PC-9 (cell line): ENCODE results near the gene LMX1B. TPM values are rescaled to one million over a fixed set of nuclear protein-coding genes. Genes with fewer than 3 reads are reported as not detected.
A peak's percentile ranks its signal among the peaks of the same experiment; 100 is the strongest.

ENCODE experiments used
- BruUV-seq: library from RNA; stranded (reverse); fragments of 400-500 nt; replicated peaks from 2 replicates; lab custom pipeline; 2021; lab: Mats Ljungman, UMichigan
- CTCF ChIA-PET: fragments of 300-600 bp; sonication (Branson Sonifier 250); formaldehyde crosslinking; loops from one replicate; lab custom pipeline; 2022; ENCODE audit warnings: antibody characterized with exemption; lab: Charles Lee
- POLR2A ChIA-PET: fragments of 300-600 bp; sonication (Branson Sonifier 250); formaldehyde crosslinking; loops from one replicate; lab custom pipeline; 2022; ENCODE audit warnings: antibody characterized with exemption; ENCODE audit not compliant: unreplicated experiment; lab: Charles Lee
- DNase-seq, 2 experiments: peaks; one replicate each; pipeline versions ENCODE4 v3.0.0 to v3.0.0-alpha.2; 2015 to 2022; ENCODE audit warnings: mixed read lengths in 1 of 2
- H2AFZ ChIP-seq: fragments of 200-600 bp; sonication (generic); 2 replicates; pipeline ENCODE4 v1.8.1; 2017; ENCODE audit warnings: antibody characterized with exemption
- H3F3A ChIP-seq: fragments of 200-600 bp; sonication (generic); 2 replicates; pipeline ENCODE4 v1.8.1; 2017; ENCODE audit warnings: antibody characterized with exemption, mild to moderate bottlenecking, low read depth; ENCODE audit not compliant: insufficient read depth
- H3K27ac ChIP-seq: fragments of 200-600 bp; sonication (generic); 2 replicates; pipeline ENCODE4 v1.6.1; 2016; ENCODE audit warnings: mixed run types
- H3K27me3 ChIP-seq: fragments of 200-600 bp; sonication (generic); 2 replicates; pipeline ENCODE4 v1.6.1; 2016; ENCODE audit warnings: low read depth, mixed run types; ENCODE audit not compliant: insufficient read depth
- H3K36me3 ChIP-seq: fragments of 200-600 bp; sonication (generic); 2 replicates; pipeline ENCODE4 v1.6.1; 2016; ENCODE audit warnings: low read depth, mixed run types
- H3K4me1 ChIP-seq: fragments of 200-600 bp; sonication (generic); replicated peaks from 2 replicates; pipeline ENCODE4 v1.6.1; 2016; ENCODE audit warnings: mixed run types; ENCODE audit not compliant: insufficient read depth
- H3K4me2 ChIP-seq: fragments of 200-600 bp; sonication (generic); 2 replicates; pipeline ENCODE4 v1.6.1; 2017; ENCODE audit warnings: mixed run types
- H3K4me3 ChIP-seq: fragments of 200-600 bp; sonication (generic); 2 replicates; pipeline ENCODE4 v1.6.1; 2016; ENCODE audit warnings: mixed run types
- H3K79me2 ChIP-seq: fragments of 200-600 bp; sonication (generic); 2 replicates; pipeline ENCODE4 v1.6.1; 2017; ENCODE audit warnings: low read depth, mixed run types
- H3K9me2 ChIP-seq: fragments of 200-600 bp; sonication (generic); 2 replicates; pipeline ENCODE4 v1.8.1; 2017; ENCODE audit warnings: mild to moderate bottlenecking; ENCODE audit not compliant: insufficient read depth
- H3K9me3 ChIP-seq: fragments of 200-600 bp; sonication (generic); 2 replicates; pipeline ENCODE4 v1.8.1; 2016; ENCODE audit warnings: low read depth; ENCODE audit not compliant: insufficient read depth
- H4K20me1 ChIP-seq: fragments of 200-600 bp; sonication (generic); 2 replicates; pipeline ENCODE4 v1.8.1; 2017; ENCODE audit not compliant: insufficient read depth
- CTCF ChIP-seq: fragments of 200-600 bp; sonication (generic); conservative IDR thresholded peaks from 2 replicates; pipeline ENCODE4 v1.6.1; 2017; ENCODE audit warnings: mixed run types, antibody characterized with exemption, mild to moderate bottlenecking, moderate library complexity
- EZH2 ChIP-seq: fragments of 200-600 bp; sonication (generic); IDR thresholded peaks from 2 replicates; pipeline ENCODE4 v1.8.0; 2017; ENCODE audit warnings: antibody characterized with exemption, low read depth
- intact Hi-C: fragments of 100-400 bp; cut with micrococcal nuclease; formaldehyde crosslinking; loops from one replicate; pipeline ENCODE4 v1.10.0; 2022; ENCODE audit not compliant: unreplicated experiment
- total RNA-seq: library from RNA; stranded (reverse); gene quantifications from 2 replicates; pipeline ENCODE4 v1.2.3, GENCODE V29; 2021

The LMX1B gene
- total RNA-seq, 1 experiment from 2014 or later, result not detected

DNA sequence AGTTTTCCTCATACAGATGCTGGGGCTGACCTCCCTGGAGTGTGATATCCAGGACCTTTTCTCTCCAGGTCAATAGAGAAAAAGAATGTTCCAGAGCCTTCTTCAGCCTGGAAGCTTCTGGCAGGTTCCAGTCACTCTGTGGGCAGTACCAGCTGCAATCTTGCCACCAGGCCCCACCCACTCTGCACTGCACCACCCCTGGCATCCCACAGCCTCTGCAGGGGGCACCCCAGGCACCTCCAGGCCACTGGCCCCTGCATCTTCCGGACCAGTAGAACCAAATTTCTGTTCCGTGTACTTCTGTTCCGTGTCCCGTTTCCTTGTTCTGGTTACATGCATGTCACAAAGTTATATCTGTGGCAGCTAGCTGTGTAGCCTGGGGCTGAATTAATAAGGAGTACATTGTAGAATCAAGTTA is 107.8 kb downstream of the LMX1B start:
- H3F3A ChIP-seq, result peaks cover 12% of the 10 kb centered on the region; the same call in 1 of the 2 replicates
- intact Hi-C loops, result no loop called here
- ChIA-PET CTCF (no interaction called here), POLR2A (no interaction called here)
- no peak for DNase-seq
- no peaks in the 10 kb centered on the region for H3K79me2 ChIP-seq
- H3K4me2 ChIP-seq, result peak overlapping the region; percentile 85; the same call in 1 of the 2 replicates
- H3K9me2 ChIP-seq, result no peaks in the 10 kb centered on the region
- H3K27ac ChIP-seq, result no peak overlapping the region
- H3K27me3 ChIP-seq, result no peaks in the 10 kb centered on the region
- H4K20me1 ChIP-seq, result no peaks in the 10 kb centered on the region
- TF ChIP-seq EZH2 (no peak), CTCF (no peak)
- no peak overlapping the region for H2AFZ ChIP-seq
- H3K4me1 ChIP-seq, result peaks cover 10% of the 10 kb centered on the region
- BruUV-seq, result no TSS peak
- no peaks in the 10 kb centered on the region for H3K36me3 ChIP-seq
- H3K9me3 ChIP-seq, result no peaks in the 10 kb centered on the region
- H3K4me3 ChIP-seq, result no peak overlapping the region

GRCh38 chr9:126722252-126722921 is 108.7 kb downstream of the LMX1B start:
- H3K4me3 ChIP-seq, result peak overlapping the region; percentile 89
- H3K27ac ChIP-seq, result no peak overlapping the region

More at GRCh38 chr9:126722252-126722921, 108.7 kb downstream of the LMX1B start:
- Histone ChIP-seq H3K79me2 (no peaks in the 10 kb centered on the region), H3K9me2 (no peaks in the 10 kb centered on the region), H2AFZ (peak overlapping the region; percentile 90), H3K4me1 (peaks cover 10% of the 10 kb centered on the region), H3K9me3 (no peaks in the 10 kb centered on the region), H3K36me3 (no peaks in the 10 kb centered on the region), H4K20me1 (no peaks in the 10 kb centered on the region), H3K27me3 (no peaks in the 10 kb centered on the region), H3K4me2 (peak overlapping the region; percentile 85), H3F3A (peaks cover 12% of the 10 kb centered on the region; the same call in 1 of the 2 replicates)
- peak; percentile 80 to 85 for DNase-seq
- BruUV-seq, result no TSS peak
- intact Hi-C loops, result no loop called here
- TF ChIP-seq EZH2, result no peak
- TF ChIP-seq CTCF, result no peak
- ChIA-PET POLR2A (no interaction called here), CTCF (no interaction called here)
